Keratinocyte (primary cell): ENCODE data around the gene LACTB. TPM values are rescaled to one million over a fixed set of nuclear protein-coding genes. Genes with fewer than 3 reads are reported as not detected.

Experiments used
- DNase-seq: peaks from one replicate; pipeline ENCODE4 v3.0.0-alpha.2; 2011; ENCODE audit warnings: low read depth, missing footprints, low spot score
- FAIRE-seq: peaks from 2 replicates; lab custom pipeline; 2011; peaks lifted over from hg19 to GRCh38; lab: Jason Lieb, UNC
- H2AFZ ChIP-seq: 2 replicates; pipeline ENCODE4 v1.6.0; 2012; ENCODE audit warnings: low read length, control low read depth, inconsistent platforms; ENCODE audit not compliant: control insufficient read depth
- H3K27ac ChIP-seq: 2 replicates; pipeline ENCODE4 v1.5.1; 2011; ENCODE audit warnings: low read length; ENCODE audit not compliant: control insufficient read depth, insufficient read depth
- H3K27me3 ChIP-seq: 3 replicates; pipeline ENCODE4 v1.6.0; 2011; ENCODE audit warnings: low read length; ENCODE audit not compliant: control insufficient read depth, insufficient read depth; ENCODE audit errors: extremely low read depth
- H3K36me3 ChIP-seq, 2 experiments: 2 replicates in 1 of 2; 3 replicates in 1 of 2; pipeline ENCODE4 v1.5.1; 2011; ENCODE audit warnings: low read length in 2 of 2, mild to moderate bottlenecking in 1 of 2; ENCODE audit not compliant: control insufficient read depth in 2 of 2, insufficient read depth in 2 of 2; ENCODE audit errors: extremely low read depth in 1 of 2
- H3K4me1 ChIP-seq: 3 replicates; pipeline ENCODE4 v1.5.1; 2011; ENCODE audit warnings: low read length; ENCODE audit not compliant: control insufficient read depth, insufficient read depth; ENCODE audit errors: extremely low read depth
- H3K4me2 ChIP-seq: 3 replicates; pipeline ENCODE4 v1.6.0; 2011; ENCODE audit warnings: low read depth, low read length; ENCODE audit not compliant: control insufficient read depth, insufficient read depth; ENCODE audit errors: extremely low read depth
- H3K4me3 ChIP-seq, 3 experiments: fragments of 200-600 bp in 1 of 3; sonication (generic) in 1 of 3; 2 replicates in 2 of 3; 3 replicates in 1 of 3; pipeline ENCODE4 v1.5.1; 2011 to 2016; ENCODE audit warnings: low read length in 3 of 3, mild to moderate bottlenecking in 3 of 3, control low read depth in 2 of 3, inconsistent platforms in 1 of 3, low read depth in 1 of 3, mixed read lengths in 1 of 3, mixed run types in 1 of 3, moderate library complexity in 1 of 3; ENCODE audit not compliant: control insufficient read depth in 2 of 3, insufficient read depth in 2 of 3; ENCODE audit errors: extremely low read depth in 1 of 3
- H3K79me2 ChIP-seq: 2 replicates; pipeline ENCODE4 v1.6.0; 2012; ENCODE audit warnings: low read length; ENCODE audit not compliant: control insufficient read depth, insufficient read depth
- H3K9ac ChIP-seq: 3 replicates; pipeline ENCODE4 v1.6.0; 2011; ENCODE audit warnings: low read length; ENCODE audit not compliant: control insufficient read depth, insufficient read depth; ENCODE audit errors: extremely low read depth
- H3K9me1 ChIP-seq: 3 replicates; pipeline ENCODE4 v1.6.0; 2011; ENCODE audit warnings: low read length; ENCODE audit not compliant: control insufficient read depth, insufficient read depth; ENCODE audit errors: extremely low read depth
- H3K9me3 ChIP-seq: 2 replicates; pipeline ENCODE4 v1.5.1; 2012; ENCODE audit warnings: low read depth, low read length; ENCODE audit not compliant: control insufficient read depth
- H4K20me1 ChIP-seq: 3 replicates; pipeline ENCODE4 v1.6.0; 2011; ENCODE audit warnings: low read length; ENCODE audit not compliant: control insufficient read depth, insufficient read depth; ENCODE audit errors: extremely low read depth
- EZH2 ChIP-seq: IDR thresholded peaks from one replicate; pipeline ENCODE4 v1.6.1; 2012; ENCODE audit warnings: inconsistent platforms, mild to moderate bottlenecking, low read length, moderate library complexity
- dilution Hi-C: fragments of 300-500 bp; cut with MboI; formaldehyde crosslinking; loops from one replicate; pipeline ENCODE4 v1.7.0; 2020; ENCODE audit warnings: low sequenced_read_pairs; ENCODE audit not compliant: extremely low pct_ligation_motif_present
- polyA plus RNA-seq, 5 experiments: library from polyadenylated mRNA; depleted of rRNA in 3 of 5; stranded (reverse) in 3 of 5; stranded (forward) in 1 of 5; unstranded in 1 of 5; fragments of >200 nt; gene quantifications; 1 replicate in 1 of 5; 2 replicates in 3 of 5; 3 replicates in 1 of 5; pipeline versions ENCODE4 v1.2.1 to v1.2.3, GENCODE V29; 2011 to 2012; ENCODE audit warnings: missing spikeins in 2 of 5, low read depth in 1 of 5, low replicate concordance in 1 of 5
- TF ChIP-seq, protein P1 (sequence below), 3 experiments: IDR thresholded peaks in 1 of 3; conservative IDR thresholded peaks in 1 of 3; optimal IDR thresholded peaks in 1 of 3; 2 replicates in 2 of 3; 3 replicates in 1 of 3; pipeline versions ENCODE3 to v1.5.1; 2011; ENCODE audit warnings: low read length in 3 of 3, mild to moderate bottlenecking in 3 of 3, moderate library complexity in 2 of 3, control low read depth in 1 of 3, inconsistent platforms in 1 of 3; ENCODE audit not compliant: insufficient read depth in 2 of 3; ENCODE audit errors: extremely low read depth in 1 of 3

The LACTB gene
- polyA plus RNA-seq, 1 donor (not counting 4 experiments of a cell fraction or from before 2014, with no cell fraction given) = 27.4 TPM

- H3K27ac ChIP-seq = no peak overlapping the region
Measured at GRCh38 chr15:63146684-63147083, 25.0 kb downstream of the LACTB start.

GRCh38 chr15:63151665-63152064 is 30.0 kb downstream of the LACTB start:
- H3K4me2 ChIP-seq = no peak overlapping the region
- peaks cover 6% of the 10 kb centered on the region for H3K4me1 ChIP-seq
- no peaks in the 10 kb centered on the region for H3K27me3 ChIP-seq
- H3K36me3 ChIP-seq = peaks cover 0 to 3% of the 10 kb centered on the region in 2 experiments
- no peak overlapping the region for H2AFZ ChIP-seq
- dilution Hi-C loops = no loop called here
- no peaks in the 10 kb centered on the region for H3K9me1 ChIP-seq
- no peak overlapping the region for H3K27ac ChIP-seq
- peaks cover 9% of the 10 kb centered on the region for H3K79me2 ChIP-seq
- no peaks in the 10 kb centered on the region for H3K9me3 ChIP-seq
- TF ChIP-seq, protein P1, sequence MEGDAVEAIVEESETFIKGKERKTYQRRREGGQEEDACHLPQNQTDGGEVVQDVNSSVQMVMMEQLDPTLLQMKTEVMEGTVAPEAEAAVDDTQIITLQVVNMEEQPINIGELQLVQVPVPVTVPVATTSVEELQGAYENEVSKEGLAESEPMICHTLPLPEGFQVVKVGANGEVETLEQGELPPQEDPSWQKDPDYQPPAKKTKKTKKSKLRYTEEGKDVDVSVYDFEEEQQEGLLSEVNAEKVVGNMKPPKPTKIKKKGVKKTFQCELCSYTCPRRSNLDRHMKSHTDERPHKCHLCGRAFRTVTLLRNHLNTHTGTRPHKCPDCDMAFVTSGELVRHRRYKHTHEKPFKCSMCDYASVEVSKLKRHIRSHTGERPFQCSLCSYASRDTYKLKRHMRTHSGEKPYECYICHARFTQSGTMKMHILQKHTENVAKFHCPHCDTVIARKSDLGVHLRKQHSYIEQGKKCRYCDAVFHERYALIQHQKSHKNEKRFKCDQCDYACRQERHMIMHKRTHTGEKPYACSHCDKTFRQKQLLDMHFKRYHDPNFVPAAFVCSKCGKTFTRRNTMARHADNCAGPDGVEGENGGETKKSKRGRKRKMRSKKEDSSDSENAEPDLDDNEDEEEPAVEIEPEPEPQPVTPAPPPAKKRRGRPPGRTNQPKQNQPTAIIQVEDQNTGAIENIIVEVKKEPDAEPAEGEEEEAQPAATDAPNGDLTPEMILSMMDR (optimal IDR thresholded peaks at IDR 0.05 in 1 of 3, IDR thresholded peaks at IDR 0.05 in 1 of 3, conservative IDR thresholded peaks at IDR 0.05 in 1 of 3; ENCODE audit: extremely low read depth in 1 of 3, insufficient read depth in 2 of 3, low read length in 3 of 3) = no peak
- FAIRE-seq (no peak), DNase-seq (no peak)
- no peak overlapping the region for H3K4me3 ChIP-seq
- no peaks in the 10 kb centered on the region for H4K20me1 ChIP-seq
- H3K9ac ChIP-seq = no peak overlapping the region

More at GRCh38 chr15:63146684-63147083, 25.0 kb downstream of the LACTB start:
- H3K9me1 ChIP-seq = no peaks in the 10 kb centered on the region
- no peaks in the 10 kb centered on the region for H3K79me2 ChIP-seq
- H3K27me3 ChIP-seq = no peaks in the 10 kb centered on the region
- H3K4me1 ChIP-seq = no peaks in the 10 kb centered on the region
- no peak overlapping the region for H3K4me3 ChIP-seq
- H3K9ac ChIP-seq = no peak overlapping the region
- DNase-seq (no peak), FAIRE-seq (no peak)
- H2AFZ ChIP-seq = no peak overlapping the region
- no peak for TF ChIP-seq EZH2
- TF ChIP-seq, protein P1 (optimal IDR thresholded peaks at IDR 0.05 in 1 of 3, IDR thresholded peaks at IDR 0.05 in 1 of 3, conservative IDR thresholded peaks at IDR 0.05 in 1 of 3; ENCODE audit: extremely low read depth in 1 of 3, insufficient read depth in 2 of 3, low read length in 3 of 3) = peak in 1 of 3 experiments; percentile 9
- peaks cover 0 to 4% of the 10 kb centered on the region in 2 experiments for H3K36me3 ChIP-seq
- dilution Hi-C loops = no loop called here
- no peaks in the 10 kb centered on the region for H3K9me3 ChIP-seq
- no peaks in the 10 kb centered on the region for H4K20me1 ChIP-seq
- H3K4me2 ChIP-seq = no peak overlapping the region
